ENCODE results near the gene CDC42EP2.

CDC42EP2 gene

DNA sequence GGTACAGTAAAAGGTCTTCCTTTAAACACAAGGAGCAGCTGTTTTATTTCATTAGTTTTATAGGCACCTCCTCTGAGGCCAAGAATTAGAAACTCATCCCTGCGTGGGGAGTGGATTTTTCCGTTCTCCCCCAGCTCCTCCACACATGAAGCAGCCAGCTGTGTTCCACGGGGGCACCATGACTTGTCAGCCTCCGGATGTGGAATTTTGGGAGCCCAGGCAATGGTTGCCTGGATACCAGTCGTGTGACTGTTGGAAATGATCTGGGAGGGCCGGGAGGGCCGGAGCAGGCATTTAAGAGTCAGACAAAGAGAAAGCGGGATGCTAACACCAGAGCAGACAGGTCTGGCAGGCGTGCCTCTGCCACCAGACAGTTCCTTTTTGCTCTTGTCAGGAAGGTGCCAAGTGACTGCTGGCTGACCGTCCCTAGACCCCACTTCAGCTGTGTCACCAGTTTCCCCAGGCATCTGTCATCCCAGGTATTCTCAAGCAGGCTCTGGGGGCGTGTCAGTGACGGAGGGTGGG is 15.9 kb upstream of the CDC42EP2 start:
- DNase-seq (ENCODE audit: extremely low read depth, insufficient read length) = no peak
- Histone ChIP-seq H3K36me3 (ENCODE audit: control insufficient read depth, insufficient read depth, low read length) (peaks cover 32% of the 10 kb centered on the region), H3K4me3 (replicated peaks; ENCODE audit: low read depth, low read length) (no peak overlapping the region), H3K27me3 (replicated peaks; ENCODE audit: control insufficient read depth, insufficient read depth, low read length) (no peaks in the 10 kb centered on the region)
- TF ChIP-seq, protein P1, sequence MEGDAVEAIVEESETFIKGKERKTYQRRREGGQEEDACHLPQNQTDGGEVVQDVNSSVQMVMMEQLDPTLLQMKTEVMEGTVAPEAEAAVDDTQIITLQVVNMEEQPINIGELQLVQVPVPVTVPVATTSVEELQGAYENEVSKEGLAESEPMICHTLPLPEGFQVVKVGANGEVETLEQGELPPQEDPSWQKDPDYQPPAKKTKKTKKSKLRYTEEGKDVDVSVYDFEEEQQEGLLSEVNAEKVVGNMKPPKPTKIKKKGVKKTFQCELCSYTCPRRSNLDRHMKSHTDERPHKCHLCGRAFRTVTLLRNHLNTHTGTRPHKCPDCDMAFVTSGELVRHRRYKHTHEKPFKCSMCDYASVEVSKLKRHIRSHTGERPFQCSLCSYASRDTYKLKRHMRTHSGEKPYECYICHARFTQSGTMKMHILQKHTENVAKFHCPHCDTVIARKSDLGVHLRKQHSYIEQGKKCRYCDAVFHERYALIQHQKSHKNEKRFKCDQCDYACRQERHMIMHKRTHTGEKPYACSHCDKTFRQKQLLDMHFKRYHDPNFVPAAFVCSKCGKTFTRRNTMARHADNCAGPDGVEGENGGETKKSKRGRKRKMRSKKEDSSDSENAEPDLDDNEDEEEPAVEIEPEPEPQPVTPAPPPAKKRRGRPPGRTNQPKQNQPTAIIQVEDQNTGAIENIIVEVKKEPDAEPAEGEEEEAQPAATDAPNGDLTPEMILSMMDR (IDR thresholded peaks at IDR 0.05; ENCODE audit: insufficient read depth, low read length, poor library complexity, severe bottlenecking) = no peak

DNA sequence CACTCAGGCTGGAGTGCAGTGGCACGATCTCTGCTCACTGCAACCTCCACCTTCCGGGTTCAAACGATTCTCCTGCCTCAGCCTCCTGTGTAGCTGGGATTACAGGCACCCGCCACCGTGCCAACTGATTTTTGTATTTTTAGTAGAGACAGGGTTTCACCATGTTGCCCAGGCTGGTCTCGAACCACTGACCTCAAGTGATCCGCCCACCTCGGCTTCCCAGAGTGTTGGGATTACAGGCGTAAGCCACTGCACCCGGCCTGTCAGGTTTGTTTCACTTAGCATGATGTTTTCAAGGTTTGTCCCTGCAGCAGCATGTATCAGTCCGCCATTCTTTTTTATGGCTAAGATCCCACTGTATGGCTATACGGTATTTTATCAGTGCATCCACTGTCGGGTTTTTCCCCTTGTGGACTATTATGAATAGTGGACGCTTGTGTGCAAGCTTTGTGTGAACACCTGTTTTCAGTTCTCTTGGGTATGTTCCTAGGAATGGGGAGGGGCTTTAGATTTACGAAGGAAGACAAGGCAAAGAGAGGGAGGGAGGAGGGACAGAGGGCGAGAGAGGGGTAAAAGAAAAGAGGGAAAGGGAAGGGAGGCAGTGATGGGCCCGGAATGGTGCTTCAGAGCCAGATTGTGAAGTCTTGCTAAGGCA is 13.9 kb upstream of the CDC42EP2 start:
- no peak for DNase-seq (ENCODE audit: extremely low read depth, insufficient read length)
- Histone ChIP-seq H3K27me3 (replicated peaks; ENCODE audit: control insufficient read depth, insufficient read depth, low read length) (no peaks in the 10 kb centered on the region), H3K36me3 (ENCODE audit: control insufficient read depth, insufficient read depth, low read length) (peaks cover 22% of the 10 kb centered on the region), H3K4me3 (replicated peaks; ENCODE audit: low read depth, low read length) (no peak overlapping the region)
- TF ChIP-seq, protein P1 (IDR thresholded peaks at IDR 0.05; ENCODE audit: insufficient read depth, low read length, poor library complexity, severe bottlenecking) = no peak

DNA sequence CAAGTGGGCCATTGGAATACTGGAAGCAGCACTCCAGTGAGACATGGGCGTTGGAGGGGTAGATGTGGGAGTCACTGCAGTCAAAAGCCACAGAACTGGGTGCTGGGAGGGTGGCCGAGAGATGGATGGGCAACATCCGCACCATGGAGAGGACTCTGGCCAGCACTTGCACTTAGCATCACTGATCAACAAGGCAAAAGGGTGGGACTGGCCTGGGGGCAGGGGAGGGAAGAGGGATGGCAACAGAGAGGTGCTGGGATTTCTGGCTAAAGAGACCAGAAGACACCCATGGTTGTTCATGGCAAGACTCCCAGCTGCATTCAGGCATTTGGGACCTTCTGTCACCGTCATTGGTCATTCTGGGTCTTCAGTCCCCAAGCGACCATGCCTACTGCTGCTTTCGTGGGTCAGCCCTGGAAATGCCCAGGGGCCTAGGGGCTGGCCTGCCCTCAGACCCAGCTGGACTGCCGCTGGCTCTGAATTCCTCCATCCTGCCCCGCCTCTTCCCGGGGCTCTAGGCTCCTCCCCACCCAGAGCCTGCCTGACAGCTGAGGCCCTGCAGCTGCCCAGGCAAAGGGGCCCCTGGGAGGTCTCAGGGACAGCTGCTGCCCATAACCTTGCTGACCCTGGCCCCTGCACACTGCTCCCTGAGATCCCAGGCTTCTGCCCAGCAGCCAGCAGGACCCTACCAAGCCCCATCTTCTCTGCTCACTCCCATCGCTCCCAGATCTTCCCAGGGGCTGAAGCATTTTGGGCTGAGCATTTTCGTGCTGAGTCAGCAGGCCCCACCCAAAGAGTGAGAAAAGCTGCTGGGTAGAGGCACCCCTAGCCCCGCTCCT is 13.0 kb upstream of the CDC42EP2 start:
- no peak overlapping the region for H3K4me3 ChIP-seq (replicated peaks; ENCODE audit: low read depth, low read length)
- TF ChIP-seq, protein P1 (IDR thresholded peaks at IDR 0.05; ENCODE audit: insufficient read depth, low read length, poor library complexity, severe bottlenecking) = no peak
- H3K36me3 ChIP-seq (ENCODE audit: control insufficient read depth, insufficient read depth, low read length) = peaks cover 17% of the 10 kb centered on the region

DNA sequence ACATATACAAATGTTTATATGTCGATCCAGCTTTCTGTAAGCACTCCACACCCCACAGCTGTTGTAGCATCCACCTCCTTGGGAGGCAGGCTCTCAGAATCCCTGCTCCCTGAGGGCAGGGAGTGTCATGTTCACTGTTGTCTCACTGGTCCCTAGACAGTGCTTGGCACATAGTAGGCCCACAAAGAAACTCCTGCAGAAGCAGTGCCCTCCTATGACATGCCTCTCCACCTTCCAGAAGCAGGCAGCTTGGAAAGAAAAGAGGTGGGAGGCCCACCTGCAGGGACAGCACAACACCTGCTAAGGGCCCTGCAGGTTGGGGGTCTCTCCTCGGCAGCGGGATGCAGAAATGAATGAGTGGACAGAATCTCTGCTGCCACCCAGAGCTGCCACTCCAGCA is 11.1 kb upstream of the CDC42EP2 start:
- H3K36me3 ChIP-seq (ENCODE audit: control insufficient read depth, insufficient read depth, low read length) = peaks cover 10% of the 10 kb centered on the region
- no peaks in the 10 kb centered on the region for H3K27me3 ChIP-seq (replicated peaks; ENCODE audit: control insufficient read depth, insufficient read depth, low read length)
- H3K4me3 ChIP-seq (replicated peaks; ENCODE audit: low read depth, low read length) = no peak overlapping the region
- TF ChIP-seq, protein P1 (IDR thresholded peaks at IDR 0.05; ENCODE audit: insufficient read depth, low read length, poor library complexity, severe bottlenecking) = no peak
- DNase-seq (ENCODE audit: extremely low read depth, insufficient read length) = no peak

More for the DNA sequence above, 13.0 kb upstream of the CDC42EP2 start:
- no peak for DNase-seq (ENCODE audit: extremely low read depth, insufficient read length)
- H3K27me3 ChIP-seq (replicated peaks; ENCODE audit: control insufficient read depth, insufficient read depth, low read length) = no peaks in the 10 kb centered on the region

DNA sequence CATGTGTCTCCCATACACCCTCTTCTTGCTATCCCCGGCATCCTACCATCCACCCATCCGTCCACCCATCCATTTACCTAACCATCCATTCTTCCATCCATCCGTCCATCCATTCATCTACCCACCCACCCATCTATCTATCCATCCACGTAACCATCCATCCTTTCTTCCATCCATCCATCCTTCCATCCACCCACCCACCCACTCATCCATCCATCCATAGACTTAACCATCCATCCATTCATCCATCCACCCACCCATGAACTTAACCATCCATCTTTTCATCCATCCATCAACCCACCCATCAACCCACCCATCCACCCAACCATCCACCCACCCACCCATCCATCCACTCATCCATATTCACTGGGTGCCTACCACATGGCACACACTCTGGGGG is 10.6 kb upstream of the CDC42EP2 start:
- TF ChIP-seq, protein P1 (IDR thresholded peaks at IDR 0.05; ENCODE audit: insufficient read depth, low read length, poor library complexity, severe bottlenecking) = no peak
- DNase-seq (ENCODE audit: extremely low read depth, insufficient read length) = no peak
- H3K4me3 ChIP-seq (replicated peaks; ENCODE audit: low read depth, low read length) = no peak overlapping the region
- H3K36me3 ChIP-seq (ENCODE audit: control insufficient read depth, insufficient read depth, low read length) = peaks cover 6% of the 10 kb centered on the region
- no peaks in the 10 kb centered on the region for H3K27me3 ChIP-seq (replicated peaks; ENCODE audit: control insufficient read depth, insufficient read depth, low read length)
